HFFc6 (cell line): ENCODE data around the gene ST6GALNAC4. TPM values are rescaled to one million over a fixed set of nuclear protein-coding genes. Genes with fewer than 3 reads are reported as not detected.

Source experiments
- DNase-seq: peaks from one replicate; pipeline ENCODE4 v3.0.0-alpha.2; 2018
- H3K27ac Mint-ChIP-seq: 2 replicates; pipeline ENCODE4 v1.8.0; 2020; ENCODE audit warnings: mild to moderate bottlenecking, mixed read lengths
- H3K27me3 Mint-ChIP-seq: 2 replicates; pipeline ENCODE4 v1.8.0; 2021; ENCODE audit warnings: mild to moderate bottlenecking, moderate library complexity, mixed read lengths; ENCODE audit not compliant: insufficient read depth
- H3K36me3 Mint-ChIP-seq: 2 replicates; pipeline ENCODE4 v1.8.0; 2021; ENCODE audit warnings: low read depth, mixed read lengths
- H3K4me1 Mint-ChIP-seq: 2 replicates; pipeline ENCODE4 v1.8.0; 2020; ENCODE audit warnings: low read depth, mixed read lengths
- H3K4me3 Mint-ChIP-seq: 2 replicates; pipeline ENCODE4 v1.8.0; 2020; ENCODE audit warnings: mild to moderate bottlenecking, moderate library complexity, mixed read lengths
- H3K9me3 Mint-ChIP-seq: 2 replicates; pipeline ENCODE4 v1.8.0; 2020; ENCODE audit warnings: mild to moderate bottlenecking, mixed read lengths
- CTCF ChIP-seq: fragments of 200-600 bp; sonication (generic); IDR thresholded peaks from 2 replicates; pipeline ENCODE4 v1.5.0; 2021; ENCODE audit warnings: antibody characterized with exemption, mild to moderate bottlenecking
- total RNA-seq, 6 experiments: library from RNA; stranded (reverse); fragmentation: NEBNext Ultra II Directional; extraction: Animal tissue kit (Norgen Biotek cat#: 25700); gene quantifications; 2 replicates in 1 of 6; 3 replicates in 5 of 6; pipeline ENCODE4 v1.2.3, GENCODE V29; 2021

The ST6GALNAC4 gene
- total RNA-seq, 6 experiments from 2014 or later = 22.9 to 33.4 (median 27.7) TPM

GRCh38 chr9:127937388-127938297 is 20.8 kb upstream of the ST6GALNAC4 start, which contains the start of gene DPM2:
Gene DPM2, minus strand, starts transcription at chr9:127937854. Its CDS starts 34 bp downstream, at chr9:127937820.
- Mint-ChIP-seq H3K4me3 (peak within 1 kb of the TSS; percentile 94), H3K36me3 (peaks cover 15% of the 10 kb centered on the region), H3K9me3 (no peaks in the 10 kb centered on the region), H3K27me3 (peaks cover 6% of the 10 kb centered on the region), H3K4me1 (peaks cover 43% of the 10 kb centered on the region), H3K27ac (peak within 1 kb of the TSS; percentile 82)
- TF ChIP-seq CTCF = no peak
- peak; percentile 77 for DNase-seq

GRCh38 chr9:127937056-127937387 is 20.2 kb upstream of the ST6GALNAC4 start:
- H3K9me3 Mint-ChIP-seq = no peaks in the 10 kb centered on the region
- H3K4me1 Mint-ChIP-seq = peaks cover 42% of the 10 kb centered on the region
- peaks cover 15% of the 10 kb centered on the region for H3K36me3 Mint-ChIP-seq
- H3K27me3 Mint-ChIP-seq = peaks cover 6% of the 10 kb centered on the region
- TF ChIP-seq CTCF = no peak
- H3K4me3 Mint-ChIP-seq = peak overlapping the region; percentile 94
- peak overlapping the region; percentile 82 for H3K27ac Mint-ChIP-seq
- no peak for DNase-seq

GRCh38 chr9:127936347-127936852 is 19.6 kb upstream of the ST6GALNAC4 start:
- Mint-ChIP-seq H3K9me3 (no peaks in the 10 kb centered on the region), H3K27me3 (peaks cover 6% of the 10 kb centered on the region), H3K27ac (peak overlapping the region; percentile 82), H3K4me1 (peaks cover 47% of the 10 kb centered on the region), H3K36me3 (peaks cover 15% of the 10 kb centered on the region), H3K4me3 (peak overlapping the region; percentile 94)
- no peak for DNase-seq
- no peak for TF ChIP-seq CTCF

- peaks cover 15% of the 10 kb centered on the region for H3K36me3 Mint-ChIP-seq
- H3K27ac Mint-ChIP-seq = peak overlapping the region; percentile 66
- peaks cover 53% of the 10 kb centered on the region for H3K4me1 Mint-ChIP-seq
- H3K4me3 Mint-ChIP-seq = peak overlapping the region; percentile 94
- peaks cover 6% of the 10 kb centered on the region for H3K27me3 Mint-ChIP-seq
- TF ChIP-seq CTCF = no peak
- peak; percentile 25 for DNase-seq
- no peaks in the 10 kb centered on the region for H3K9me3 Mint-ChIP-seq
These were observed 19.0 kb upstream of the ST6GALNAC4 start for GRCh38 chr9:127935765-127936221.

- no peaks in the 10 kb centered on the region for H3K9me3 Mint-ChIP-seq
- TF ChIP-seq CTCF = no peak
- H3K27ac Mint-ChIP-seq = peak overlapping the region; percentile 75
- H3K4me3 Mint-ChIP-seq = 0 out of 2 replicates have a peak overlapping the region, but pooled peaks have one; percentile 37
- no peak for DNase-seq
- peaks cover 15% of the 10 kb centered on the region for H3K36me3 Mint-ChIP-seq
- peaks cover 57% of the 10 kb centered on the region for H3K4me1 Mint-ChIP-seq
- peaks cover 6% of the 10 kb centered on the region for H3K27me3 Mint-ChIP-seq
These were observed 18.1 kb upstream of the ST6GALNAC4 start for GRCh38 chr9:127934986-127935385.
